Measurements from ENCODE around the gene EXOC6B. TPM values are rescaled to one million over a fixed set of nuclear protein-coding genes. Genes with fewer than 3 reads are reported as not detected.

The EXOC6B gene
- total RNA-seq, 1 experiment from 2014 or later, result 33.7 TPM

DNA sequence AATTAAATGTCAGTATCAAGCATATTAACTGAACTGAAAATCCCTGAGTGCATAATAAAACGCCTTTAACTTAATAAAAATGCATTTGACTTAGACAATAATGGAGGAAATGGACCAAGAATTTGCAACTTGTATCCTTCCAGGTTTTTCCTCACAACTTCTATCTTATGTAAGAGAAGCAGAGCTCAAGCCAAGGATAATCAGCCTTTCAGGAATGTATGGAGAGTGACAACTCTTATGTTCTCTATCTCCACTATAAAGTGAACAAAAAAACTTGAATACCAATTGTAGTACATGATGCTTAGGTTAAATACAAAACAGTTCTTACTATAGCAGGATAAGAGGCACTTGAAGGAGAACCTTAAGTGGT is 613.4 kb downstream of the EXOC6B start:
- ATAC-seq (no peak), DNase-seq (ENCODE audit: low spot score) (no peak)
- Mint-ChIP-seq H3K27ac (no peak overlapping the region), H3K36me3 (no peaks in the 10 kb centered on the region), H3K4me1 (peaks cover 18% of the 10 kb centered on the region), H3K27me3 (ENCODE audit: low read depth) (no peaks in the 10 kb centered on the region), H3K4me3 (no peak overlapping the region), H3K9me3 (no peaks in the 10 kb centered on the region)
- TF ChIP-seq RORB (CRISPR knock-in tag; IDR thresholded peaks at IDR 0.05) (no peak), FOXK1 (CRISPR knock-in tag; IDR thresholded peaks at IDR 0.05) (no peak), GRHL2 (CRISPR knock-in tag; IDR thresholded peaks at IDR 0.05; ENCODE audit: insufficient replicate concordance, severe bottlenecking) (no peak), JUN (CRISPR knock-in tag; IDR thresholded peaks at IDR 0.05) (no peak), CBFB (CRISPR knock-in tag; IDR thresholded peaks at IDR 0.05; ENCODE audit: low read depth) (no peak), NFE2L1 (CRISPR knock-in tag; IDR thresholded peaks at IDR 0.05) (no peak), ESRRA (CRISPR knock-in tag; IDR thresholded peaks at IDR 0.05; ENCODE audit: borderline replicate concordance) (no peak), FOXP1 (CRISPR knock-in tag; IDR thresholded peaks at IDR 0.05; ENCODE audit: borderline replicate concordance) (no peak)
- TF ChIP-seq, protein P1, sequence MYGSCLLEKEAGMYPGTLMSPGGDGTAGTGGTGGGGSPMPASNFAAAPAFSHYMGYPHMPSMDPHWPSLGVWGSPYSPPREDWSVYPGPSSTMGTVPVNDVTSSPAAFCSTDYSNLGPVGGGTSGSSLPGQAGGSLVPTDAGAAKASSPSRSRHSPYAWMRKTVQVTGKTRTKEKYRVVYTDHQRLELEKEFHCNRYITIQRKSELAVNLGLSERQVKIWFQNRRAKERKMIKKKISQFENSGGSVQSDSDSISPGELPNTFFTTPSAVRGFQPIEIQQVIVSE (CRISPR knock-in tag; IDR thresholded peaks at IDR 0.05; ENCODE audit: borderline replicate concordance), result no peak
- TF ChIP-seq, protein P2, sequence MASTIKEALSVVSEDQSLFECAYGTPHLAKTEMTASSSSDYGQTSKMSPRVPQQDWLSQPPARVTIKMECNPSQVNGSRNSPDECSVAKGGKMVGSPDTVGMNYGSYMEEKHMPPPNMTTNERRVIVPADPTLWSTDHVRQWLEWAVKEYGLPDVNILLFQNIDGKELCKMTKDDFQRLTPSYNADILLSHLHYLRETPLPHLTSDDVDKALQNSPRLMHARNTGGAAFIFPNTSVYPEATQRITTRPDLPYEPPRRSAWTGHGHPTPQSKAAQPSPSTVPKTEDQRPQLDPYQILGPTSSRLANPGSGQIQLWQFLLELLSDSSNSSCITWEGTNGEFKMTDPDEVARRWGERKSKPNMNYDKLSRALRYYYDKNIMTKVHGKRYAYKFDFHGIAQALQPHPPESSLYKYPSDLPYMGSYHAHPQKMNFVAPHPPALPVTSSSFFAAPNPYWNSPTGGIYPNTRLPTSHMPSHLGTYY (CRISPR knock-in tag; IDR thresholded peaks at IDR 0.05), result no peak
- TF ChIP-seq, protein P3, sequence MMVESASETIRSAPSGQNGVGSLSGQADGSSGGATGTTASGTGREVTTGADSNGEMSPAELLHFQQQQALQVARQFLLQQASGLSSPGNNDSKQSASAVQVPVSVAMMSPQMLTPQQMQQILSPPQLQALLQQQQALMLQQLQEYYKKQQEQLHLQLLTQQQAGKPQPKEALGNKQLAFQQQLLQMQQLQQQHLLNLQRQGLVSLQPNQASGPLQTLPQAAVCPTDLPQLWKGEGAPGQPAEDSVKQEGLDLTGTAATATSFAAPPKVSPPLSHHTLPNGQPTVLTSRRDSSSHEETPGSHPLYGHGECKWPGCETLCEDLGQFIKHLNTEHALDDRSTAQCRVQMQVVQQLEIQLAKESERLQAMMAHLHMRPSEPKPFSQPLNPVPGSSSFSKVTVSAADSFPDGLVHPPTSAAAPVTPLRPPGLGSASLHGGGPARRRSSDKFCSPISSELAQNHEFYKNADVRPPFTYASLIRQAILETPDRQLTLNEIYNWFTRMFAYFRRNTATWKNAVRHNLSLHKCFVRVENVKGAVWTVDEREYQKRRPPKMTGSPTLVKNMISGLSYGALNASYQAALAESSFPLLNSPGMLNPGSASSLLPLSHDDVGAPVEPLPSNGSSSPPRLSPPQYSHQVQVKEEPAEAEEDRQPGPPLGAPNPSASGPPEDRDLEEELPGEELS (CRISPR knock-in tag; IDR thresholded peaks at IDR 0.05), result no peak
- TF ChIP-seq, protein P4, sequence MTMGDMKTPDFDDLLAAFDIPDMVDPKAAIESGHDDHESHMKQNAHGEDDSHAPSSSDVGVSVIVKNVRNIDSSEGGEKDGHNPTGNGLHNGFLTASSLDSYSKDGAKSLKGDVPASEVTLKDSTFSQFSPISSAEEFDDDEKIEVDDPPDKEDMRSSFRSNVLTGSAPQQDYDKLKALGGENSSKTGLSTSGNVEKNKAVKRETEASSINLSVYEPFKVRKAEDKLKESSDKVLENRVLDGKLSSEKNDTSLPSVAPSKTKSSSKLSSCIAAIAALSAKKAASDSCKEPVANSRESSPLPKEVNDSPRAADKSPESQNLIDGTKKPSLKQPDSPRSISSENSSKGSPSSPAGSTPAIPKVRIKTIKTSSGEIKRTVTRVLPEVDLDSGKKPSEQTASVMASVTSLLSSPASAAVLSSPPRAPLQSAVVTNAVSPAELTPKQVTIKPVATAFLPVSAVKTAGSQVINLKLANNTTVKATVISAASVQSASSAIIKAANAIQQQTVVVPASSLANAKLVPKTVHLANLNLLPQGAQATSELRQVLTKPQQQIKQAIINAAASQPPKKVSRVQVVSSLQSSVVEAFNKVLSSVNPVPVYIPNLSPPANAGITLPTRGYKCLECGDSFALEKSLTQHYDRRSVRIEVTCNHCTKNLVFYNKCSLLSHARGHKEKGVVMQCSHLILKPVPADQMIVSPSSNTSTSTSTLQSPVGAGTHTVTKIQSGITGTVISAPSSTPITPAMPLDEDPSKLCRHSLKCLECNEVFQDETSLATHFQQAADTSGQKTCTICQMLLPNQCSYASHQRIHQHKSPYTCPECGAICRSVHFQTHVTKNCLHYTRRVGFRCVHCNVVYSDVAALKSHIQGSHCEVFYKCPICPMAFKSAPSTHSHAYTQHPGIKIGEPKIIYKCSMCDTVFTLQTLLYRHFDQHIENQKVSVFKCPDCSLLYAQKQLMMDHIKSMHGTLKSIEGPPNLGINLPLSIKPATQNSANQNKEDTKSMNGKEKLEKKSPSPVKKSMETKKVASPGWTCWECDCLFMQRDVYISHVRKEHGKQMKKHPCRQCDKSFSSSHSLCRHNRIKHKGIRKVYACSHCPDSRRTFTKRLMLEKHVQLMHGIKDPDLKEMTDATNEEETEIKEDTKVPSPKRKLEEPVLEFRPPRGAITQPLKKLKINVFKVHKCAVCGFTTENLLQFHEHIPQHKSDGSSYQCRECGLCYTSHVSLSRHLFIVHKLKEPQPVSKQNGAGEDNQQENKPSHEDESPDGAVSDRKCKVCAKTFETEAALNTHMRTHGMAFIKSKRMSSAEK (CRISPR knock-in tag; IDR thresholded peaks at IDR 0.05; ENCODE audit: borderline replicate concordance), result no peak
- ChIA-PET POLR2A (no interaction called here), CTCF (no interaction called here)

DNA sequence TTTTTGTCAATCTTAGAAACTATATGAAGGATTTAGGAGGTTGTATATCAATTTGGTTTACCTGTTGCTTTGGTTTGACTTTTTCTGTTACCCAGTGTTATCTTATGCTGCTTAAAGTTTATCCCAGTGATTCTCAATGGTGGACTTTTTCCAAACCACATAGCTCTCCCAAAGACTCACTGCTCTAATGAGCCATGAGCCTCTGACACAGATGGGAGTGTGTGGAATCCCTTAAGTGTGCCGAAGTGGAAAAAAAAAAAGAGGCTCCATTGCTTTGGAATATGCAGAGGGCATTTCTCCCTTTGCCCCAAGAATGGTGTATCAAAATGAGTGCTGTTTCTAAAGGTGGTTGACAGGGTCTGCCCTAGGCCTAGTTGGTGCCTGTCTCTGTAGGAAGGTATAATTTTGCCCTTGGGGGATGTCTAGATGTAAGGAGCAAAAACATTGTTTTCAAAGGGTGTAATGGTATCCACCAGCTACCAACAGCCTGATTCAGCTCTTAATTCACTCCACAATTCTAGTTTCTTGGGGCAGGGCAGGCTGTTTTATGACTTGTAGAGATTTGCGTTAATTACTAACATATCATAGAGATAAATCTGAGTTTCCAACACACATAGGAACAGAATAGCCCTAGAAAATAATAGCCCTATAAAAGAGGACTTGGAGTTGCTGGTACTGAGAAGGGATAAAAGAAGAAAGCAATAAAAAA is 613.9 kb downstream of the EXOC6B start:
- no peaks in the 10 kb centered on the region for H3K27me3 Mint-ChIP-seq (ENCODE audit: low read depth)
- TF ChIP-seq NR2C2 (CRISPR knock-in tag; IDR thresholded peaks at IDR 0.05) (no peak), ZNF317 (CRISPR knock-in tag; IDR thresholded peaks at IDR 0.05; ENCODE audit: borderline replicate concordance, low read depth) (no peak), CREM (CRISPR knock-in tag; IDR thresholded peaks at IDR 0.05) (no peak), ZNF232 (CRISPR knock-in tag; IDR thresholded peaks at IDR 0.05) (no peak), ZNF121 (CRISPR knock-in tag; IDR thresholded peaks at IDR 0.05) (no peak), PRRX2 (CRISPR knock-in tag; IDR thresholded peaks at IDR 0.05) (no peak), ZNF671 (CRISPR knock-in tag; IDR thresholded peaks at IDR 0.05) (no peak), JAZF1 (CRISPR knock-in tag; IDR thresholded peaks at IDR 0.05) (no peak), ZNF396 (CRISPR knock-in tag; IDR thresholded peaks at IDR 0.05; ENCODE audit: borderline replicate concordance) (no peak), EMX1 (CRISPR knock-in tag; IDR thresholded peaks at IDR 0.05) (no peak), SMAD3 (CRISPR knock-in tag; IDR thresholded peaks at IDR 0.05; ENCODE audit: borderline replicate concordance) (no peak)
- TF ChIP-seq, protein P5, sequence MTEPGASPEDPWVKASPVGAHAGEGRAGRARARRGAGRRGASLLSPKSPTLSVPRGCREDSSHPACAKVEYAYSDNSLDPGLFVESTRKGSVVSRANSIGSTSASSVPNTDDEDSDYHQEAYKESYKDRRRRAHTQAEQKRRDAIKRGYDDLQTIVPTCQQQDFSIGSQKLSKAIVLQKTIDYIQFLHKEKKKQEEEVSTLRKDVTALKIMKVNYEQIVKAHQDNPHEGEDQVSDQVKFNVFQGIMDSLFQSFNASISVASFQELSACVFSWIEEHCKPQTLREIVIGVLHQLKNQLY (CRISPR knock-in tag; IDR thresholded peaks at IDR 0.05), result no peak
- TF ChIP-seq, protein P2 (CRISPR knock-in tag; IDR thresholded peaks at IDR 0.05), result no peak
- TF ChIP-seq, protein P6, sequence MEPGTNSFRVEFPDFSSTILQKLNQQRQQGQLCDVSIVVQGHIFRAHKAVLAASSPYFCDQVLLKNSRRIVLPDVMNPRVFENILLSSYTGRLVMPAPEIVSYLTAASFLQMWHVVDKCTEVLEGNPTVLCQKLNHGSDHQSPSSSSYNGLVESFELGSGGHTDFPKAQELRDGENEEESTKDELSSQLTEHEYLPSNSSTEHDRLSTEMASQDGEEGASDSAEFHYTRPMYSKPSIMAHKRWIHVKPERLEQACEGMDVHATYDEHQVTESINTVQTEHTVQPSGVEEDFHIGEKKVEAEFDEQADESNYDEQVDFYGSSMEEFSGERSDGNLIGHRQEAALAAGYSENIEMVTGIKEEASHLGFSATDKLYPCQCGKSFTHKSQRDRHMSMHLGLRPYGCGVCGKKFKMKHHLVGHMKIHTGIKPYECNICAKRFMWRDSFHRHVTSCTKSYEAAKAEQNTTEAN (CRISPR knock-in tag; IDR thresholded peaks at IDR 0.05), result no peak

More for the DNA sequence above, 613.9 kb downstream of the EXOC6B start:
- ChIA-PET POLR2A (no interaction called here), CTCF (no interaction called here)
- H3K9me3 Mint-ChIP-seq, result no peaks in the 10 kb centered on the region
- H3K4me1 Mint-ChIP-seq, result peaks cover 18% of the 10 kb centered on the region
- no peak overlapping the region for H3K4me3 Mint-ChIP-seq
- no peak overlapping the region for H3K27ac Mint-ChIP-seq
- no peaks in the 10 kb centered on the region for H3K36me3 Mint-ChIP-seq
- DNase-seq (ENCODE audit: low spot score) (no peak), ATAC-seq (no peak)
